CD4-positive, alpha-beta T cell treated with Interleukin-1 beta for 1 hour (primary cell): ENCODE measurements around the gene ZBTB32.

Experiments
- DNase-seq, 2 donors: peaks; one replicate each; pipeline ENCODE4 v3.0.0-alpha.2; 2020 to 2022

The ZBTB32 gene

DNA sequence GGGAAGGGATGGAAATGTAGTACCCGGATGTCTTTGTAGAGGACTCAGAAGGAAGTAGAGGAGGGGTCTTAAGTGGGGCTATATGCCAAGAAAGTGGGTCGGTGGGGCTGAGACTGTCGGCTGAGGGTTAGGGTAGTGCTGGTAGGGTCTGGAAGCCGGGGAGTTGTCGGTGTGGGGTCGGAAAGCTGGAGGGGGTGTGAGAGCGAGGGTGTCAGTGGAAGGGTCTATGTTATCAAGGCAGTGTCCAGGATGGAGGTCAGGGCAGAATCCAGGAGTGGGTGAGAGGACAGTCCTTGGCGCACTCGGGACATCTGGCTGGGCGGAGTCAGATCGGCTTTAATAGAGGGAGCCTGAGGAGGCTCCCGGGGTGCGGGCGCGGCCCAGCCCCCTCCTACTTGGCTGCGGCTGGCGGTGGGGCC is 50.8 kb downstream of the ZBTB32 start:
- no peak for DNase-seq

GRCh38 chr19:35755550-35756376 is 51.4 kb downstream of the ZBTB32 start:
- peak; percentile 65 to 71 for DNase-seq

GRCh38 chr19:35756377-35757230 is 52.2 kb downstream of the ZBTB32 start, which contains the start of gene HSPB6:
Gene HSPB6, minus strand, starts transcription at chr19:35757029. Its CDS starts 21 bp downstream, at chr19:35757008.
- no peak for DNase-seq

DNA sequence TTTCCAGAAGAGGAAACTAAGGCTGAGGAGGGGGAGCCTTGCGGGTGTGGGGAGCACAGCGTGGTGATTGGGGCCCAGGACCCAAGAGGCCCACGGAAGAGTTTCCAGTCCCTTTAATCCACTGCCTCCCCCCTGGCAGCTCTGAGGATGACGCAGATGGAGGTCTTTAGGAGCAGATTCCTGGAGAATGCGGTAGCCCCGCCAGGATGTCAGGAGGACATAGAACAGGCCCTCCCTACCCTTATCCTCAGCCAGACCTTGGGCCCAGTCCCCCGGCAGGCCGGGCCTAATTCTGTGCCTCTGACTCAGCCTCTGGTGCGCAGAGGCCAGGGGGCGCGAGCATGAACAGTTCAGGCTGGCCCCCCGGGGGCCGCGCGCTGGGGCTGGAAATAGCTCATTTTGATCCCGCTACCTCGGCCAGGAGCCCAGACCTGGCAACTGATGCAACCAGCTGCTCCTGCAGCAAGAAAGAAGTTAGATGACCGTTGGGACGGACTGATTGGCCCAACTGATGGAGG is 52.9 kb downstream of the ZBTB32 start:
- no peak for DNase-seq

GRCh38 chr19:35757749-35758608 is 53.6 kb downstream of the ZBTB32 start, which contains the start of gene PROSER3:
Gene PROSER3, plus strand, starts transcription at chr19:35758176. Its CDS starts 40 bp downstream, at chr19:35758216.
- peak; percentile 99 to 100 for DNase-seq

GRCh38 chr19:35759697-35760096 is 55.3 kb downstream of the ZBTB32 start:
- DNase-seq, result no peak

GRCh38 chr19:35760711-35761349 is 56.5 kb downstream of the ZBTB32 start:
- no peak for DNase-seq

GRCh38 chr19:35764432-35765315 is 60.3 kb downstream of the ZBTB32 start:
- no peak for DNase-seq
